ENCODE measurements around the gene DCAF6.

DNA sequence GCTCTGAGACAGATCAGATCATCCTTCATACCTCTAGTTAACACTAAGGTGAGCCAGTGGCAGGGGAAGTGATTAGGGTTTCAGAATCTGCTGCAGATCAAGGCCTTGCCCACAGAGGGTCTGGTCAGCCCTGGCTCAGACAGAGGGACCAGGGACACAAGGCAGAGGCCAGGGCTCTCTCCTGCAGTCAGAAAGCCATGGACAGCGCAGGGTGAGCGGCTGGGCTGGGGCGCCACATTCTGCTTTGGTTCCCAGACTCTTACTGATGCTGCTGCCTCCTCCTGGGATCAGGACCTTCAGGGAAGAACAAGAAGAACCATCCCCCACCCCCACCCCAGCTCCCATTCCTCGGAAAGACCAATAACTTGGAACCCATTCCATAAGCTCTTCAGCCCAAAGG lies 157.1 kb downstream of the DCAF6 start:
- TF ChIP-seq, protein P1, sequence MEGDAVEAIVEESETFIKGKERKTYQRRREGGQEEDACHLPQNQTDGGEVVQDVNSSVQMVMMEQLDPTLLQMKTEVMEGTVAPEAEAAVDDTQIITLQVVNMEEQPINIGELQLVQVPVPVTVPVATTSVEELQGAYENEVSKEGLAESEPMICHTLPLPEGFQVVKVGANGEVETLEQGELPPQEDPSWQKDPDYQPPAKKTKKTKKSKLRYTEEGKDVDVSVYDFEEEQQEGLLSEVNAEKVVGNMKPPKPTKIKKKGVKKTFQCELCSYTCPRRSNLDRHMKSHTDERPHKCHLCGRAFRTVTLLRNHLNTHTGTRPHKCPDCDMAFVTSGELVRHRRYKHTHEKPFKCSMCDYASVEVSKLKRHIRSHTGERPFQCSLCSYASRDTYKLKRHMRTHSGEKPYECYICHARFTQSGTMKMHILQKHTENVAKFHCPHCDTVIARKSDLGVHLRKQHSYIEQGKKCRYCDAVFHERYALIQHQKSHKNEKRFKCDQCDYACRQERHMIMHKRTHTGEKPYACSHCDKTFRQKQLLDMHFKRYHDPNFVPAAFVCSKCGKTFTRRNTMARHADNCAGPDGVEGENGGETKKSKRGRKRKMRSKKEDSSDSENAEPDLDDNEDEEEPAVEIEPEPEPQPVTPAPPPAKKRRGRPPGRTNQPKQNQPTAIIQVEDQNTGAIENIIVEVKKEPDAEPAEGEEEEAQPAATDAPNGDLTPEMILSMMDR (IDR thresholded peaks at IDR 0.05), result no peak
- TF ChIP-seq POLR2A (IDR thresholded peaks at IDR 0.05) (no peak), POLR2AphosphoS5 (IDR thresholded peaks at IDR 0.05) (no peak)
